Activated T-helper 9 cell treated with anti-CD3 and anti-CD28 coated beads, Interleukin-2, amount 50 U/mL, for 16 hours (primary cell): Measurements from ENCODE around the gene CORO1C.
A peak's percentile ranks its signal among the peaks of the same experiment; 100 is the strongest.
"Not testable (repeated sequence)": the region's sequence is repeated elsewhere in the genome, so short reads cannot be mapped to it uniquely, and the experiment has no call there.

Experiments
- DNase-seq: peaks from one replicate; pipeline ENCODE4 v3.0.0-alpha.2; 2020; ENCODE audit warnings: low read depth

Gene CORO1C

DNA sequence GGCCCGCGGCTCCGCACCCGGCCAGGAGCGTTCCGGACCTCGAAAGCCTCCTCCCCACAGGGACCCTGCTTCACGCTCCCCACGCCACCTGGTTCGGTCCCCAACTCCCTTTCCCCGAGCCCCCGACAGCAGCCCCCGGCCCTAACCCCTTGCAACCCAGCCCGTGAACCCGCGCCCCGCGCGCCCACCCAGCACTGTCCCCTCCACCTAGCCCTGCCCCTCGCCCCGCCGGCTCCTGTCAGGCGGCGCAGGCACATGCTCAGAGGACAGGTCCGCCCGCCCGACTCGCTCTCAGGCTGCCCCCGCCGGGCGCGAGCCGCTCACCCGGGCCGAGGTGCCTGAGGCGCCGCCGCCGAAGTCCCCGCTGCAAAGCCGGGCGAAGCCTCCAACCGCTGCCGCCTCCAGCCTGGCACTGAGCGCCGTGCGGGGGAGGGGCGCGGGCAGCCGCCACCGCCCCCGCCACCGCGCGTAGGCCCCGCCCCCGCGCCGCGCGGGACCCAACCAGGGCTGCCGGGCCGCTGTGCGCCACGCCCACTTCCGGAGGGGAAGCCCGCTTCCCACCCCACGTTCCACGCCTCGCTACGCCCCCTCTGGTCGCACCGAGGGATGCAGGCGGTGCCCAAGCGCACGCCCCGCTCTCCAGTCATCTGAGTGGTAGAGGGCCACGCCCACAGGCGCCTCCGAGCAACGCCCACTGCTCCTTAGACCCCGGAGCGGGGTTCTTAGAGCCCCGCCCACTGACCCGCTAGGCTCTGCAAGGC lies at the start of gene CORO1C:
Gene CORO1C (minus strand): TSS at position 414 of the 761 bp plus-strand sequence. CDS start 30,200 bp downstream, outside the sequence.
- peak; percentile 89 for DNase-seq

DNA sequence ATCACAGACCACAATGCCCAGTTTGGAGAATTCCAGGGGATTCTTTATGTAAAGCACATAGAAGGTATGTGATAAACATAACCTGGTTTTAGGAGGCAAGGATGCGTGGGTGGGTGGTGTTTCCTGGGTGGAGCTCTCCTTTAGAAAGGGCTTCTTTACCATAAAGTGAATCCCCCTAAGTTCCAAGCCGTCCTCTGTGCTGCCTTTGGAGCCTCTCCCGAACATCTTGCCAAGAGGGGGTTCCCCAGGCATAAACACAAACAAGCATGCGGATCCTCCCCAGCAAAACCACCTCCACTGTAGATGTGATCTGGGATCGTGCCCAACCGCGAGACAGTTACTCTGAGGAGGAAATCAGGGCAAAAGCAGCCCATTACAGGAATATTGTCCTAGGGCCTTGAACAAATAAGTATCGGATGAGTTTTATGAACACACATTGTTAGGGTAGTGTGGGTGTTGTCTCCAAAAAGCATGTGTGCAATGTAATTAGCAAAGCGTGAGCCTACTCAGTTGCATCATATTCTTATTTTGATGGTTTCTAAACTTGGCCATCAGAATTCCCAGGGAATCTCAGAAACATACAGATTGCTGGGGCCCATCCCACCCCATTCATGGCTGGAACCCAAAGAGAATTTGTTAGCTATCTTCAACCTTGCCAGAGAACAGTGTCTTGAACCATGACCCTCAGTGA lies 48.8 kb upstream of the CORO1C start:
- no peak for DNase-seq

DNA sequence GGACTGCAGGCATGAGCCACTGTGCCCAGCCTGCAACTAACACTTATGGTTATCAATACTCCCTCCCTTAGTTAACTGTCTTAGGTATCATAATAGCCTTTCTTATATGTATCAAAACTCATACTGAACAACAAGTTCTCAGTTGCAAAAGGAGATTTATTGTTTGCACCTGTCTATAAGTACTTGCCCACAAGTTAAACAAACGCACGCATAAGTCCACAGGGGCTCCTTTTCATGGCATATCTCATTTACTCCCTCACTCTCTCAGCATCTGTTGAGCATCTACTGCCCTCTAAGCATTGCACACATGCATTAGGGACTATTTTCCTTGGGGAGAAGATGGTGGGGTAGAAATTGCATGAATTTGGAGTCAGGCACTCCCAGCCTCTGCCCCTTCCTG lies 46.7 kb upstream of the CORO1C start:
- no peak for DNase-seq

DNA sequence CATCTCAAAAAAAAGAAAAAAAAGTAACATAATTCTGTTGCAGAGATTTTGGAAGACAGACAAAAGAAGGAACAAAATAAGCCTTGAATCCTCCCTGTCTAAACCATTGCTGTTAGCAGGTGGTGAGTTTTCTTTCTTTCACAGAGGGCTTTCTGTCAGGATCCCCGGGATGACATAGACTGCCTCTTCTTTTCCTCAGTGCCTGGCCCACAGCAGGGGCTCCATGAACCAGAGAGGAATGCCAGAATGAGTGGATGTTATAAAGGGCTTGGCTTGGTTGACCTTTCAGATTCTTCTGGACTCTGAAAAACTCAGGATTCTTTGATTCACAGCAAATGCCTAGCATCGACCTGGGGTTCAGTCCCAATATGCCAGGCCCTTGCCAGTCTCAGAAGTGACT lies 45.8 kb upstream of the CORO1C start:
- DNase-seq: no peak

DNA sequence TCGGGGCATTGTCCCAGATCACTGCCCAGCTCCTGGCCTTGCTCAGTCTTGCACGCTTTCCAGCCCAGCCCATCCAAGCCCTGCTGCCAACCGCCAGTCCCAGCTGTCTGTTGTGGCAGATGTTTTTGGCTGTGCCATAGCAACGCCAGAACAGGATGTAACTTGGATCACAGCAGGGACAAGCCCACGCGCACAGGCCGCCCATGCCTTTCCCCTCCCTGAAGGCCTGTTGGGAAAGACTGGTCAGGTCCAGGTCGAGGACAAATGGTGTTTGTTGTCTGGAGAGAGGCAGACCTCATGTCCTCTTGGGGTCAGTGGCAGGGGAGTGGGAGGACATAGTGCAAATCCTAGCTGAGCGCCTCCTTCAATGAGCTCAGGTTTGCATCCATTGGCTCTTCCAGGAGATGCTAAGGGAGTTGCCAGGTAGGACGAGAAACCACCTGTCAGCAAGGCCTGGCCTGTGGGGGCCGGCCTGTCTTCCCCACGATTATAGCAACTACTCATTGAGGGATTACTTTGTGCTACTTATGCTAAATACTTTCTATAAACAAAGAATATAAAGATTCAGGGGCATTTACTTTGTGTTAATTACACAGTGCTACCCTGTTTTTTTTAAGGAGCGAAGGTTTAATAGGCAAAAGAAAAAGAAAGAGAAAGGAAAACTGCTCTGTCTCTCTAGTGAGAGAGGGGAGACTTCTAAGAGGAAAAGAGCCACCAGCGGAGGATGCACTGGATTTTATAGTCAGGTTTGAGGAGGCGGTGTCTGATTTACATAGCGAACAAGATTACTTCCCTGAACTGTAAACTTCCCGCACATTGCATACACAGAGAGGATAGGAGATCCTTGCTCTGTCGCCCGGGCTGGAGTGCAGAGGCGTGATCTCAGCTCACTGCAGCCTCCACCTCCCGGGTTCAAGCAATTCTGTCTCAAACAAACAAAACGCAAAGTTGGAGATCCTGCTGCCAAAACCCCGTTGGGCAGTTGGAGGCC lies 42.8 kb upstream of the CORO1C start:
- DNase-seq: no peak

DNA sequence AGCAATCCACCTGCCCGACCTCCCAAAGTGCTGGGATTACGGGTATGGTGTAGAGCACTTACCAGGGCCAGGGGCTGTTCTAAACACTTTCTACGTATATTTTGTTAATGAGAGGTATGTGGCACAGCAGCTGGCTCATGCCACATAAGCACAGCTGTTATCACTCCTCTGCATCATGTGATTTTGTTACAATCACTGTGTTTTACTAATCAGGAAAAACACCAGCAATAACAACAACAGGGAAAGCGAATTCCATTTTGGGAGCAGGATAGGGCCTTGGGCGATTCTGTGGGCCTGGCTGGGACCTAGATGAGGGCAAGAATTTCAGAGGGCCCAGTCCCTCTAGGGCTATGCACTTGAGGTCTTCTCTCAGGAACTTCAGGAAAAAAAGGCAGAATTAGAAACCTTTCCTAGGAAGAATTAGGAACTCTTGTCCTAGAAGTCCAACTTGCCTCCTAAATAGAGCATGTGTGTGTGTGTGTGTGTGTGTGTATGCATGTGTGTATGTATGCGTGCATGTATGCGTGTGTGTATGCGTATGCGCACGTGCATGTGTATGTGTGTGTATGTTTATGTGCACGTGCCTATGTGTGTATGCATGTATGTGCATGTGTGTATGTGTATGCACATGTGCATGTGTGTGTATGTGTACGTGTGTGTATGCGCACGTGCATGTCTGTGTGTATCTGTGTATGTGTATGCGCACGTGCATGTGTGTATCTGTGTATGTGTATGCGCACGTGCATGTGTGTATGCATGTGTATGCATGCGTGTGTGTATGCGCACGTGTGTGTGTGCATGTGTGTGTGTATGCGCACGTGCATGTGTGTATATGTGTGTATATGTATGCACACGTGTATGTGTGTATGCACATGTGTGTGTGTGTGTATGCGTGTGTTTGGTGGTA lies 41.8 kb upstream of the CORO1C start:
- DNase-seq: no peak

DNA sequence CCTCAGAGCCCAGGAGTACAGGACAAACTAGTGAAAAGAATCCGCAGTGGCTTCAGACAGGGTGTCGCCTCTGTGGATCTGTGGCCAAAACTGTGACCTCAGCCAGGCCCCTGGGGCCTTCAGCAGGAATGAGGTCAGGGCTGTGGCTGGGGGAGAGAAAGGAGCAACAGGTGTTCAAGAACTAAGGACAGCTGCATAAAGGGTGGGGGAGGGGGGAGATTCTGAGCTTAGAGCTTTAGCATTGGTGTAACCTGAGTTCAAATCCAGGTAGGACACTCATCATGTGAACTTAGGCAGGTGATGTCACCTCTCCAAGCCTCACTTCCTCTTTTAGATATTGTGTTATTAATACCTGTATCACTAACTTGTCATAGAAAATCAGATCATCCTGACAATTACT lies 40.9 kb upstream of the CORO1C start:
- DNase-seq: no peak

DNA sequence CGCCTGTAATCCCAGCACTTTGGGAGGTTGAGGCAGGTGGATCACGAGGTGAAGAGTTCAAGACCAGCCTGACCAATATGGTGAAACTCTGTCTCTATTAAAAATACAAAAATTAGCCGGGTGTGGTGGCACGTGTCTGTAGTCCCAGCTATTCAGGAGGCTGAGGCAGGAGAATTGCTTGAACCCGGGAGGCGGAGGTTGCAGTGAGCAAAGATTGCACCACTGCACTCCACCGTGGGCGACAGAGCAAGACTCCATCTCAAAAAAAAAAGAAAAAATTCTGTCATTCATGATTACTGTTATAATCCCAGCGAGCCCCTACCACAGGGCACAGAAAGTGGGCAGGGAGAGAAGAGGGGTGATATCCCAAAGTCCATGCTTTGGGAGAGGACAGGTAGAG lies 40.5 kb upstream of the CORO1C start:
- not testable (repeated sequence) for DNase-seq

DNA sequence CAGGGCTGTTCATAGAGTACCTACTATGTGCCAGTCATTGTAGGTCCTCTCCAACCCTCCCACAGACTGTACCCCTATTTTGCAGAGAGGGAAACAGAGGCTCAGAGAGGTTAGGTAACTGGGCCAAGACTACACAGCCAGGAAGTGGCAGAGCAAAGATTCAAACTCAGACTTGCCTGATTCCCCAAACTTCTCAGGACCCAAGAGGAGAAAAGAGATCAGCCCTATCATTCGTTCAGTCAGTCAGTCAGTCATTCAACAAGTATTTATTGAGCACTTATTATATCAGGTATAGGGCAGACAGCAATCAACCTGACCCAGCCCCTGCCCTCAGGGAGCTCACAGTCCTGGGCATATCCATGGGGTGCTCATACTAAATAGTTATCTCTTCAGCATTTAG lies 39.6 kb upstream of the CORO1C start:
- no peak for DNase-seq

DNA sequence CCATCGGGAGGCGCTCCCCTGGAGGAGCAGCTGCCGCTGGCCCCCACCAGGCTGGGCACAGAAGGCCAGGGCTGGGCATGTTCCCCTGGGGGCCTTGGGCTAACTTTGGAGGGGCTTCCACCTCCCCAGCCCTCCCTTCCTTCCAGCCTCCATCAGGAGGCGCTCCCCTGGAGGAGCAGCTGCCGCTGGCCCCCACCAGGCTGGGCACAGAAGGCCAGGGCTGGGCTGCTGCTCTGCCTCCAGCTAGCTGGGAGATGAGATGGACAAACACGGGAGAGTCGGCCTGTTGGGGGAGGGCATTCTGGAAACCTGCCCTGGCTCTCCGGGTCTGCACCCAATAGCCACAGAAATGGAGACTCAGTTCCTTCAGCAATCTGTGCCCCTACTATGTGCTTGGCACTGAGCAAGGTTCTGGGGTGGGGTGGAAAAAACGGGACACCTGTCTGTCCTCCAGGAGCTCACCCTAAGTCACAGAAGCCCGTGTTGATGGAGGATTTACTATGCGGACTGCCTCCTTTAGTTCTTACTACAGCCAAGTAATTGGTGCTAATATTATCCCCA lies 39.0 kb upstream of the CORO1C start:
- no peak for DNase-seq

DNA sequence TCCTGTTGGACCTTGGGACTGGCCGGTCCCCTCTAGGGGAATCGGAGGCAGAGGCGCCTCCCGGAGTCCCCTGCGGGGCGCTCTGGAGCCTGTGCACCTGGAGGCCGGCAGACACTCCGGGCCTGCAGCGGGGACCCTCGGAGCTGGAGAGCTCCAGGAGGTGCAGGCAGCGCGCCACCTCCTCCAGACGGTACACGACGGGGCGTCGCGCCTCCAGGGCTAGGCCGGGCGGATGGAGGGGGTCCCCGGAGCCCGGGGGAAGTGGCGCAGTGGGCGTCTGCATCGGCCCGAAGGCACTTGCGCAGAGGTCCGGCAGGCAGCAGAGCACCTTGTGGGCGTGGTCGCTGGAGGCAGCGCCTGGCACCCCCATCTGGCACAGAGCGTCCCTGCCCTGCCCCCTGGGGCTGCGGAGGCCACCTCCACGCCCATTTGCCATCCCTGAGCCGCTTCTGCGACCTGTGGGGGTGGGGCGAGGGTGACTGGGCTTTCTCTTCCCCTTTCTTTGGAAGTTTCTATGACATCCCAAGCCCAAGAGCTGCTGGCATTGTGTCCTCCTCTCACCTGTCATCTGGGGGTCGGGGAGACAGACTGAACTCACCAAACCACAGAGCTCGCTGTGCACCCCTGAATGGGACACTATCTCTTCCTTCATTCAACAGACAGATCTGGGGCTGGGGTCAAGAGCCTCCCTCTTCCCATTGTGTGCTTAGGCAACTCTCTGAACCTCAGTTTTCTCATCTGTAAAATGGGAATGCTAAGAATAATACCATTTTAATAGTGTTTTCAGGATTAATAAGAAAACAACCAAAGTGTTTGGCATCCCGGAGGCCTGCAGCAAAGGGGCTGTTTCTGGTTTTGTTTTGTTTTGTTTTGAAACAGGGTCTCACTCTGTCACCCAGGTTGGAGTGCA lies 37.5 kb upstream of the CORO1C start:
- DNase-seq: no peak

DNA sequence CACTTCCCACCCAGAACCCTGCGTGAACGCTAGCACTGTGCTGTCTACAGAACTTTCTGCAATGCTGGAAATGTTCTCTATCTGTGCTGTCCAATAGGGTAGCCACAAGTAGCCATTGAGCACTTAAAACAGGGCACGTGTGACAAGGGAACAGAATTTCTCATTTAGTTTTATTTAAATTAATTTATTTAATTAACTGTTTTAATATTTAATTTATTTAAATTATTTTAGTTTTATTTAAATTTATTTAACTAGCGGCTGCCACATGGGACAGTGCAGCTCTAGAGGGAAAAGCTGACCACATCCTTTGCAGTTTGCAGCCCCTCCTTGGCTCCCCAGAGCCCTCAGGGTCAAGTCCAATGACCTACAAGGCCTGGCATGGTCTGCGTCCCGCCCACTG lies 35.0 kb upstream of the CORO1C start:
- no peak for DNase-seq

DNA sequence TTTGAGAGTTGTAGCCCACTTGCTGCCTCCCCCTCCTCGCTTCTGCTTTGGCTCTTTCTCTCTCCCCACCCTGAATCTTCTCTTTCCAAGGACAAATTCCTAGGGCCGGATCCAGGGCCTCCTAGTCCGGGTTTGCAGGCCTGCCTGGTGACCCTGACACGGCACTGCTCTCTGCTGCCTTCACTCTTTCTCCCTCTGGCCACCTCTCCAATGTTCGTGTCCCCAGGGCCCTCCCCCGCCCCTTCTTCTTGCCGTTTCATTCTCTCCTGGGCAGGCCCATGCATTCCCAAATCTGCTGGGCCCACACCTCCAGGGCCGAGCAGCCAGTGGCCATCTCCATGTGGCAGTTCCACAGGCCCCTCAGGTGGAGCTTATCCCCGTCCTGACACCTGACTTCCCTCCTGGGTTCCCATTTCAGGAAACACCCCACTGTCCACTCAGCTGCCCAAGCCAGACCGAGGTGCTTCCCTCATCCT lies 34.0 kb upstream of the CORO1C start:
- no peak for DNase-seq

DNA sequence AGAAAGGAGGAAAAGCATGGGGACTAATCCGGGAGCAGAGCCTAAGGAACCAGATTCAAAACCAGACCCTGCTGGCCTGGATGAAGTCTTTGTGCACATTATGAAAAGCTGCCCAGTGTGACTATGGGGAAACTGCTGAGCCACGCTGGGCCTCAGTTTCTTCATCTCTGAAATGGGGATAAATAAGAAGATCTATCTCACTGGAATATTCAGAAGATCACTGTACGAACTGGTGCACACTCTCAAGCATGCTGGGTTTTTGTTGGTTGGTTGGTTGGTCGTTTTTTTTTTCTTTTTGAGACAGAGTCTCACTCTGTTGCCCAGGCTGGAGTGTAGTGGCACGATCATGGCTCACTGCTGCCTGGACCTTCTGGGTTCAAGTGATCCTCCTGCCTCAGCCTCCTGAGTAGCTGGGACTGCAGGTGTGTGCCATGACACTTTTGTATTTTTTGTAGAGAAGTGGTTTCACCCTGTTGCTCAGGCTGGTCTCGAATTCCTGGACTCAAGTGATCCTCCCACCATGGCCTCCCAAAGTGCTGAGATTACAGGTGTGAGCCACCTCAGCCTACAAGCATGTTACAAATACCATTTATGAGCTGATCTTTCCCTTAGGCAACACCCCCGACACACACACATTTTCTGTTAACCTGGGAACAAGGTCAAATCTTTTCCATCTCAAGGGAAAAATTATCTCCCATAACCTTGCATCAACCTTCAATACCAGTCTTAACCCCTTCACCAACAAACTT lies 33.4 kb upstream of the CORO1C start:
- DNase-seq: no peak

DNA sequence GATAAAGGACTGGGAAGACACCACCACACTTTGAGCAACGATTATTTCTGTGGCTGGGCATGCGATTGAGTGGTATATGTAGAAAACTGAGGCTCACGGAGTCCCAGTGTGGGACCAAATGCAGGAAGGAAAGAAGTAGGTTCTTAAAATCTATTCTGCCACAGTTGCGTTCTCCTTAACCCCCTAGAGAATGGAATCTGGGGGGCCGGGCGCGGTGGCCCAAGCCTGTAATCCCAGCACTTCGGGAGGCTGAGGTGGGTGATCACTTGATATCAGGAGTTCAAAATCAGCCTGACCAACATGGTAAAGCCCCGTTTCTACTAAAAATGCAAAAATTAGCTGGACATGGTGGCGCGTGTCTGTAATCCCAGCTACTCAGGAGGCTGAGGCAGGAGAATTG lies 29.9 kb upstream of the CORO1C start:
- DNase-seq: no peak

DNA sequence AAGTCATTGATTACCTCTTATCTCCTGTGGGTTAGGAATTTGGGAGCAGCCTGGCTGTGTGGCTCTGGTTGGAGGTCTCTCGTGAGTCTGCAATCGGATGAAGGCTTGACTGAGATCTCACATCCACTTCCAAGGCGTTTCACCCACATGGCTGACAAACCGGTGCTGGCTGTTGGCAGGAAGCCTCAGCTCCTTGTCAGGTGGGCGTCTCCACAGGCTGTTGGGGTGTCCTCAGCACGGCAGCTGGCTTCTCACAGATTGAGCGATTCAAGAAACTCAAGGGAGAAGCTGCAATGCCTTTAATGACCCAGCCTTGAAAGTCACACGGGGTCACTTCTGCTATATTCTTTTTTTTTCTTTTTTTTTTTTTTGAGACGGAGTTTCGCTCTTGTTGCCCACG lies 28.6 kb upstream of the CORO1C start:
- no peak for DNase-seq

DNA sequence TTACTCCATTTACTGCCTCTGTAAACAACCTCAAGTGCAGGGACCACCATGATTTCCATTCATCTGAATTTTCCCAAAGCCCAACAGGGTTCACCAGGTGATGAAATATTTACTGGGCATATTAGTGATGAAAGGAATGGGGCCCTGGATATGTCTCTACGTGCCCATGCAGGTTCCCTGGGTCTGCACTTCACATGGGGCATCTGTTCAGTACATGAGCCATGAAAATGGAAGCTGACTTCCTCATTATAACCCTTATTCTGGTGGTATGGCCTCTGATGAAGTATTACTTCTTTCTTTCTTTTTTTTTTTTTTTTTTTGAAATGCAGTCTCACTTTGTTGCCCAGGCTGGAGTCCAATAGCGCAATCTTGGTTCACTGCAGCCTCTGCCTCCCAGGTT lies 26.5 kb upstream of the CORO1C start:
- no peak for DNase-seq

DNA sequence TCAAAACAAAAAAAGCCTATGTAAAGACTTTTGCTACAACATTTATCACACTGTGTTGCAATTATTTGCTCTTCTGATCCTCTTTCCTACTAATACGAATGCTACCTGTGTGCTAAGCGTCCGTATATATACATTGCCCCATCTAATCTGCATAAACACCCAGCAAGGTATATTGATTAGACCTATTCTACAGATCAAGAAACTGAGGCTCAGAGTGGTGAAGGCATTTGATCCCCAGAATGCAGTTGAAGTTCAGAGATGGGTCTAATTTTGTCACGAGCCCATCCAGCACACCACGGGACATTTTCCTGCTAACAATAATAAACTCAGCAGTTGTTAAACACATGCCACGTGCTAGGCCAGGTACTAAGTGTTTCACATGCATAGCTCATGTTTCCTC lies 25.1 kb upstream of the CORO1C start:
- no peak for DNase-seq

DNA sequence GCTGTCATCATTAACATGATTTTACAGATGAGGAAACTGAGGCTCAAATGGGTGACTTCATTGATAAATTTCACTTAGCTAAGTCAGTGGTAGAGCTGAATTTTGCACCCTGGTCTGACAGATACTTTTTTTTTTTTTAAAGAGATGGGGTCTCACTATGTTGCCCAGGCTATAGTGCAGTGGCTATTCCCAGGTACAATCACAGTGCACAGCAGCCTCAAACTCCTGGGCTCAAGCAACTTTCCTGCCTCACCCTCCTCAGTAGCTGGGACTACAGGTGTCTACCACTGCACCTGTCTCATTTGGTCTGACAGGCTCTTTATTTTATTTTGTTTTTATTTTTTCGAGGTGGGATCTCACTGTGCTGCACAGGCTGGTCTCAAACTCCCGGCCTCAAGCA lies 24.2 kb upstream of the CORO1C start:
- DNase-seq: no peak
